GM19328 (cell line): Measurements from ENCODE around the gene LIPE.
A peak's percentile ranks its signal among the peaks of the same experiment; 100 is the strongest.
"Not testable (repeated sequence)": the region's sequence is repeated elsewhere in the genome, so short reads cannot be mapped to it uniquely, and the experiment has no call there.

Experiments used
- ATAC-seq: cut with Tn5 transposase; IDR thresholded peaks from one replicate; pipeline ENCODE4 v1.9.1; 2021; ENCODE audit warnings: mild to moderate bottlenecking, moderate library complexity; ENCODE audit not compliant: unreplicated experiment

The LIPE gene

GRCh38 chr19:42427313-42427712, at the start of gene LIPE:
LIPE (minus strand) TSS chr19:42427388; CDS start chr19:42427149, 239 bp downstream.
- ATAC-seq = no peak

- ATAC-seq = no peak
Measured at GRCh38 chr19:42475366-42475765, 48.2 kb upstream of the LIPE start.

GRCh38 chr19:42474743-42475142, 47.6 kb upstream of the LIPE start:
- ATAC-seq = no peak

- ATAC-seq = no peak
Measured at GRCh38 chr19:42473686-42474085, 46.5 kb upstream of the LIPE start.

GRCh38 chr19:42472402-42473147, 45.4 kb upstream of the LIPE start:
- no peak for ATAC-seq

- ATAC-seq = no peak
Measured at GRCh38 chr19:42471554-42472249, 44.5 kb upstream of the LIPE start.

GRCh38 chr19:42469311-42470235, 42.4 kb upstream of the LIPE start:
- no peak for ATAC-seq

- ATAC-seq = no peak
Measured at GRCh38 chr19:42468273-42468796, 41.1 kb upstream of the LIPE start.

- ATAC-seq = no peak
Measured at GRCh38 chr19:42467183-42467760, 40.1 kb upstream of the LIPE start.

GRCh38 chr19:42466521-42467182, 39.5 kb upstream of the LIPE start:
- no peak for ATAC-seq

- peak; percentile 60 for ATAC-seq
Measured at GRCh38 chr19:42465827-42466280, 38.7 kb upstream of the LIPE start.

- no peak for ATAC-seq
Measured at GRCh38 chr19:42461700-42462324, 34.6 kb upstream of the LIPE start.

- ATAC-seq = not testable (repeated sequence)
Measured at GRCh38 chr19:42461231-42461630, 34.0 kb upstream of the LIPE start.

- ATAC-seq = no peak
Measured at GRCh38 chr19:42459926-42460325, 32.7 kb upstream of the LIPE start.

GRCh38 chr19:42455621-42456081, 28.5 kb upstream of the LIPE start:
- ATAC-seq = no peak

GRCh38 chr19:42455086-42455485, 27.9 kb upstream of the LIPE start:
- no peak for ATAC-seq

- ATAC-seq = no peak
Measured at GRCh38 chr19:42452590-42452989, 25.4 kb upstream of the LIPE start.

- no peak for ATAC-seq
Measured at GRCh38 chr19:42450314-42450934, 23.2 kb upstream of the LIPE start.

GRCh38 chr19:42448306-42448705, 21.1 kb upstream of the LIPE start:
- ATAC-seq = not testable (repeated sequence)
